HG03432 (cell line): ENCODE measurements around the gene CAPG.
"Not testable (repeated sequence)": the region's sequence is repeated elsewhere in the genome, so short reads cannot be mapped to it uniquely, and the experiment has no call there.

ENCODE experiments used
- ATAC-seq: cut with Tn5 transposase; IDR thresholded peaks from one replicate; pipeline ENCODE4 v1.9.1; 2021; ENCODE audit warnings: mild to moderate bottlenecking, moderate library complexity; ENCODE audit not compliant: unreplicated experiment

Gene CAPG

DNA sequence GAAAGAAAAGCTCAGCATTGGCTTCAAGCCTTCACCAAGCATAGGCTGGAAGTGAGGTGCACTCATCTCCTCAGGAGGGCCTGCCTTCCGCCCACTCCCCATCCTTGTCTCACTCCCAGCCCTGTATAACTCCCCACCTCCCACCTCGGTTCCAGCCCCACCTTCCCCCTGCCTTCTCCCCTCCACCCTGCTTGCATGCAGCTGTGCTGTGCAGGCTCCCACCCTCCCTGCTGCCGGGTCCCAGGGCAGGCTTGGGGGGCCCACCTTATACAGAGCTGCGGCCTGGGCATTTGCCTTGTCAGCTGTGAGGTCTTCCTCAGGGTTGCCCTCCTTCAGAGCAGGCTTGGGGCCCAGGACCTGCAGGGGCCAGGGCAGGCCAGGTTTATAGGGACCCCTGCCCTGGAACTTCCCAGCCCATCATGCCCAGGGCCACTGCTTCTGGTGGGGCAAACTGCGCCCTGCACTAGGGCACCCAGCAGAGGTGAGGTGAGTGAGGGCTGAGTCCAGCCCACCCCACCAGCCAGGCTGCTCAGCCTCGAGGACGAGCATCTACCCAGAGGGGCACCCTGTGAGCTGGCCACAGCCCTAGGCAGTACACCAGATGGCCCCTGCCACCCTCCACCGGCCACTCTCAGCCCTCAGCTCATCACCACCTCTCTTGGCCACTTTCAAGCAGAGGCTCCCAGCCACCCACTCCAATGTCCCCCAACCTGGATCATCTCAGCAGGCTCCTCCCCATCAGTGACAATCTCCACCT, 11.6 kb downstream of the CAPG start:
- ATAC-seq = no peak

DNA sequence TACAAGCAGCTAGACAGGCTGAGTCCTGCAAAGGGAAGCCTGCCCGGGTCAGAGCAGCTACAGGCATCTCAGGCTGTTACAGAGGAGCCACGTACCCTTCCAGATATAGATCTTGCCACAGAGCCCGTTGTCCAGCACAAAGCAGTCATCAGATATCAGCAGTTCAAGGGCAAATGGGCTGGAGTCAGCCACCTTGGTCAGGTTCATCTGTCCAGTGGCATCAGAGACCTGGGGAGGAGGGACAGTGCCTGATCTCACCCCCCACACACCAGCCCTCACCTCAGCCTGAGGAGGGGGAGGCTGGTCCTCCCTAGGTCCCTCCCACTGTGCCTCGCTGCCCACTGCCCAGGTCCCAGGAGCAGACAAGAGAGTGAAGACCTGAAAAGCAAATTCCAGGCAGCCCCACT, 12.2 kb downstream of the CAPG start:
- no peak for ATAC-seq

DNA sequence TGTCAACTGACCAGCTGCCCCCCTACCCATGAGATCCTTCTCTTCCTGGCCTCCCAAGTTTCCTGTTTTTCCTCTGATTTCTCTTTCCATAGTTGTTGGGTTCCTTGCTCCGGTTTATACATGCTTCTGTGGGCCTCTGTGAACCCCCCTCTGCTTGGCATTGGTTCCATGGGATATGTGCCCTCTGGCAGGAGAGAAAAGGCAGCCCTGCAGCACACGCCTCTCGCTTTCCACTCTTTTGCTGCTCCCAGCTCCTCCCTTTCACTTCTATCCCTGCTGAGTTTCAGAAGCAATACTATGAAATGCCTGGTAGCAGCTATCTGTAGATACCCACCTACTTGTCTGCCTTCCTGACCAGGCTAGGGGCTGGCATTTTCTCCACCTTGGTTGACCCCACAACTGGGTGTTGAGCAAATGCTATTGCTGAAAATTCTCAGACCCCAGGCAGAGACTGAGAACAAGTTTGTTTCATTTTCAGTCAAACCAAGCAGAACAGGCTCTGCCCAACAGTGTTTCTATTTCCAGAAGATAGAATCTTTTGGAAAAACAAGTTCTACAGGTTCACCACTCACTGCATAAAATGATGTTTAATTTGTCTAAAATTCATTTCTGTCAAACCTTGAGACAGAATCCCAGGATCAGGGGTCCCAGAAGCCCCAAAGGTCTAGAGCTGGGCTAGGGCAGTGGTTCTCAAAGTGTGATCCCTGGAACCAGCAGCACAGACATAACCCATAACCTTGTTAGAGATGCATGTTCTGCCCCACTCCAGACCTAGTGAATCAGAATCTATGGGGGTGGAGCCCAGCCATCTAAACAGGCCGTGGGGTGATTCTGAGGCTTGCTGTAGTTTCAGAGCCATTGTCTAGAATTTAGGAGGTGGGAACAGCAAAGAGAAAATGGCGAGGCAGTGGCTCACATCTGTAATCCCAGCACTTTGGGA, 13.4 kb downstream of the CAPG start:
- ATAC-seq = no peak

DNA sequence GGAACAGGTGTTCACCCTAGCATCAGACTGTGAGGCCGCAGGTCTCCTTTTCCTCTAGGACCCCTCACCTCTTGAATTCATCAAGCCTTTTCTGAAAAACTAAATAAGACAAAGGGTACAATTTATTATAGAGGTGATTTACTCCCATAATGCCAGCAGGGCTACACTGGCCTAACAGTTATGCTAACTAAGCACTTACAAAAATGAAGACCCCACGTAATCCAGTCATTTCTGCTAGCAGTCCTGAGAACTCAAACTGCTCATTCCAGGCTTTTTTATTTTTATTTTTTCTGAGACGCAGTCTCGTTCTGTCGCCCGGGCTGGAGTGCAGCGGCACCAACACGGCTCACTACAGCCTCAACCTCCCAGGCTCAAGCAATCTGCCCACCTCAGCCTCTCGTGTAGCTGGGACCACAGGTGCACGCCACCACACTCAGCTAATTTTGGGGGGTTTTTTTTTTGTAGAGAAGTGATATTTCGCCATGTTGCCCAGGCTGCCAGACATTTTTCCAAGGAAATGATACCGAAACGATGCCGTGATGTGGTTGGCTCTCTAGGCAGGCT, 14.2 kb downstream of the CAPG start:
- ATAC-seq = no peak

DNA sequence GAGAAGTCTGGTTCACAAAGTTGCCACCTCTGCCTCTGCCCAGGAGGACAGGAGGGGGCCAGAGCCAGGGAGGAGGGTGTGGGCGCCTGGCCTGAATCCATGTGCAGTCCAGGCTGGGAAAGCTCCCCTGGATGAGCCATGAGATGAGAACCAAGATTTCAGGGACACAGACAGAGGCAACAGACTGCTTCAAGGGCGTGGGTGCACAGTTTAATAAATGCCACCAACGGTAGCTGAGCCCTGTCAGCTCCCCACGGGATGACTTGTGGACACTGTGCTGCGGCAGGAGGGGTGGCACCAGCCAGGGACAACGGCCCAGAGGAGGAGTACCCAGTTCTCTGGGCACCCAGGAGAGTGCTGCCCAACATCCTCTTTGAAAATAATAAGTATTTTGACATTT, 15.2 kb downstream of the CAPG start:
- ATAC-seq = no peak

DNA sequence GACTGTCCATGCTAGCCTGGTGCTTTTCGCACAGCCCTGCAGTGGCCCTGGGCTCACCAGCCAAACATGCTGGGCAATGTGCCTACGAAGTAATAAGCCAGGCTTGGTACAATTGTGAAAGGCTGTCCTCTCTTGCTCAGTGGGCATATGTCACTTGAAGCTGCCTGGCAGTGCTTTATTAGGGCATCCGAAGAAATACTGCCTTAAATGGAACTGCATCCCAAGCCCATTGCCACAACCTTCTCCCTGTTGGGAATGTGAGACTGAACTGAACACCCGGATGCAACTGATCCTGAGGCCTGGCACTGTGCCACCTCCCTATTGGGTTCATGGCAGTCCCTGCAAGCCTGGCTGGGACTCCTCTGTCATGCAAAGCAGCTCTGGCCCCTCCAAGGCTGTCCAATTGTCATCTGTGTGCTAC, 15.9 kb downstream of the CAPG start:
- ATAC-seq = no peak

DNA sequence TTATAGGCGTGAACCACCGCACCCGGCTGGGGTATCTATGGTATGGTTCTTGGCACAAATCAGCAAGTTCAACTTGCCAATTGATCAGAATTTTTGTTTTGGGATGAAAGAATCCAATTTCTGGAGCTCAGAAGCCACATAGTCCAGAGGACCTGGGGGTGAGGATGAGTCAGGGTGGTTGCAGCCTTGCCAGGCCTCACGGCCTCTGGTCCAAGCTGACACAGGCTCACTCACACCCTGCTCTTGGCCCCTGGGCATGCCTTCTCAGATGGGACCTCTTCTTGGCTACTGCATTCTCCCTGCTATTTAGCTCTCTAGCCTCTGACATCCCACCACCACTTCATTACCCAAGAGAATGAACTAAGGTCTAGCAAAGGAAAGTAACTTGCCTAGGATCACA, 16.3 kb downstream of the CAPG start:
- ATAC-seq = no peak

DNA sequence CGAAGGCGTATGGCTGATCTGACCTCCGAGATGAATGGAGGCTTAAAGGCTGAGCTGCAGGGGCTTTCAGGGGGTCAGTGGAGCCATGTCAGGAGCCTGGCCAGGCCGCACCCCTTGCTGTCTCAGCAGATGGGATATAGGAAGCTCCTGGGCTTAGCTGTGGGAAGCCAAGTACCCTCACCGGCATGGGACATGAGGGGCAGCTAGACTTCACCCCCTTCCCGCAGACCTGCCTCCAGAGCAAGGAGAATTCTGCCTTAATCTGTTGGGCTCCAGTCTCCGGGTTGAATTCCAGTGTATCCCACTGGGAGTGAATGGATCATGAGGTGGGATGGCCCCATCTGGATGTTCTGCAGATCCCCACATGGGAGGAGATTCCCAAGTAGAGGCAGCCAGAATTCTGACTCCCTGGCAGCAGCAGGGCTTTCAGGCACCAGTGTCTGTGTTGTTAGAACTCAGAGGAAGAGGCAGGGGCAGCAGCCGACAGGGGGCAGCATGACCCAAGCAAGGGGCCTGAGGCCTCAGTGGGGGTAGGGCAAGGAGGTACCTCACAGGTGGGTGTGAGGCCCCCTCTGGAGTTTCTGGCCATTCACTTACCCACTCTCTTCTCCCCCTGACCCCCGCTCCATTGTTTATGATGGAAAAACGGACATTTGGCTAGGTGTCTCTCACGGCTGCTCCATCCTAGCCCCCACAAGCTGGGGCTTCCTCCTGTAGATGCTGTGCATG, 19.1 kb downstream of the CAPG start:
- peak; percentile 49 for ATAC-seq

DNA sequence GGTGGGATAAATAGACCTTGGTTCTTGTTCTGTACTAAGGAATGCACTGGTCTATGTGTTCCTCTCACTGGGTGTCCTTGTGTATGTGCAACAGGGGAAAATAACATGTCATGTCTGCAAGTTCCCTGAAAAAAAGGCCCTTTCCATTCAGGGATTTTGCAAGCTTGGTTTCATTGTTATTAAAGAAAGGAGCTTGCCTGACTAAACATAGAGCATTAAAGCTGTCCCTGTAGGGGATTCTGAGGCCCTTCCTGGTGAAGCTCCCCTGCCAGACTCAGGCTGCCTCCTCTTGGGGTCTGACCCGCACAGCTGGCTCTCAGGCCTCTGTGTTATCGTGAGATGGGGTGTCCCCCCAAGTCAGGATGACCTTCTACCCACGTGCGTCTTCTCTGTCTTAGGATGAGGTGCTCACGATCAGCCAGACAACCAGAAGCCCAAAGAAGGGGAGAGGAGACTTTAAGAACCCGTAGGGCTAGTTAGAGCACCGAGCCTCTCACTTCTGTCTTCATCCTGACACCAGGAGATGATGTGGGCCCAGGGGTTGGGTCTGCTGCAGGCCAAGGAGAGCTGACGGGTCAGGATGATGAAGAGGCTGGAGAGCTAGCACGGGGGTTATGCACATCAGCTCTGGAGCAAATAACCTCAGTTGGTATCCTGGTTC, 21.2 kb downstream of the CAPG start:
- no peak for ATAC-seq

DNA sequence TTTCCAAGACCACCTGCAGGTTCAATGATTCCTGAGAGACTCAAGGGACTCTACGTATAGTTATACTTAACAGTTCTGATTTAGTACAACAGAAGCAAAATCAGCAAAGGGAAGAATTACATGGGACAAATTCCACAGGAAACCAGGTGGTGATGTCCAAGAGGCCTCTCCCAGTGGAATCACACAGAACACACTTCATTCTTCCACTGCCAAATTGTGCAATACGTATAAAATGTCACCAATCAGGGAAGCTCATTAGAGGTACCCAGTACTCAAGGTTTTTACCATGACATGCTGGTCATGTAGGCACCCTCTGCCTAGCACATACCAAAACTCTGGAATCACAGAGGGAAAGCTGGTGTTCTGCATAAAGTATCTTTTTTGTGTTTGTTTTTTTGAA, 22.4 kb downstream of the CAPG start:
- ATAC-seq = no peak

DNA sequence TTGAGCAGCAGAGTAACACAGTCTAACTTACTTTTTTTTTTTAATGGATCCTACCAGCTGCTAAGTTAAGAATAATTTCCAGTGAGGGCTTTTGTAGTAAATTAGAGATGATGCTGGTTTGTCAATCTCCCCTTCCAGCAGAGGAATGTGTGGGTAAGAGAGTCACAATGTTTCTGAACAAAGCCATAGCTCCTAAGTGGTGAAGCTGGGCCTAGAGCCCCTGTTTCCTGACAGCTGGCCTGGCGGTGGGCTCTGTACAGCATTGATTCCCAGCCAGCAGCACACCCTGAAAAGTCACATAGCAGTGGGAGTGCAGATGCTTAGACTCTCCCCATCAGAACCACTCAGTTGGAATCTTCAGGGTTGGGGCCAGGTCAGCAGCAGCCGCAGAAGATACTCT, 24.4 kb downstream of the CAPG start:
- no peak for ATAC-seq

DNA sequence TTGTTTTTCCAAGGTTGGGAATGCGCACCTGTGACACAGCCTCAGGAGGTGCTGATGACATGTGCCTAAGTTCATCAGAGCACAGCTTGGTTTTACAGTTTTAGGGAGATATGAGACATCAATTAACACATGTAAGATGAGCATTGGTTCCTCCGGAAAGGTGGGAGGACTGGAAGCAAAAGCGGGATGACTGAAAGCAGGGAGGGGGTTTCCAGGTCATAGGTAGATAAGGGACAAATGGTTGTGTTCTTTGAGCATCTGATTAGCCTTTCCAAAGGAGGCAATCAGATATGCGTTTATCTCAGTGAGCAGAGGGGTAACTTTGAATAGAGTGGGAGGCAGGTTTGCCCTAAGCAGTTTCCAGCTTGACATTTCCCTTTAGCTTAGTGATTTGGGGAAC, 26.3 kb downstream of the CAPG start:
- no peak for ATAC-seq

DNA sequence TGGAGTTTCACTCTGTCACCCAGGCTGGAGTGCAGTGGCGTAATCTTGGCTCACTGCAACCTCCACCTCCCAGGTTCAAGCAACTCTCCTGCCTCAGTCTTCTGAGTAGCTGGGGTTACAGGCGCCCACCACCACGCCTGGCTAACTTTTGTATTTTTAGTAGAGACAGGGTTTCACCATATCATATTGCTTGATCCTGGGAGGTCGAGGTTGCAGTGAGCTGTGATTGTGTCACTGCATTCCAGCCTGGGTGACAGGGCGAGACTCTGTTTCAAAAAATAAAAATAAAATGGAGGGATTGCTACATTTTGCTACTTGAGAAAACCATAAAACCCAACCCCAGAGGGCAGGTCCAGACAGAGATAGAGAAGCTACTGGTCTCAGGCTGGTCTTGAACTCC, 27.0 kb downstream of the CAPG start:
- ATAC-seq = not testable (repeated sequence)

DNA sequence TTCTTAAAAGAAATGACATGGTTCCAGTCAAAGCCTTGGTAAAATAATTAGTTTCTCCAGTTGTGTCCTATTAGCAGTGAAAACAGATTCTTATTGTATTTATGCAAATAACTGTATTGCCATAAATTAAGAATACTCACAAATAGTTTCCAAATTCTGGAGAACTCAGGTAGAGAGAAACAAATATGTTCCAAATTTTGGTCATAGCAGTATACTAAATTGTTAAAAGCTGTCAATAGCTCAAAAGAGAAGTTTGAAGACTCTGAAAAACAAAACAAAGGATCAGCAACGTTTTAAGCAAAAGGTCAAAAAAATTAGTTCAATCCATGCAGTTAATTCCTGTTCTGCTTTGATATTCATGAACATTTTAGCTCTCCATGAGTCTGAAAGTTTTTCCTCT, 30.1 kb downstream of the CAPG start:
- no peak for ATAC-seq

DNA sequence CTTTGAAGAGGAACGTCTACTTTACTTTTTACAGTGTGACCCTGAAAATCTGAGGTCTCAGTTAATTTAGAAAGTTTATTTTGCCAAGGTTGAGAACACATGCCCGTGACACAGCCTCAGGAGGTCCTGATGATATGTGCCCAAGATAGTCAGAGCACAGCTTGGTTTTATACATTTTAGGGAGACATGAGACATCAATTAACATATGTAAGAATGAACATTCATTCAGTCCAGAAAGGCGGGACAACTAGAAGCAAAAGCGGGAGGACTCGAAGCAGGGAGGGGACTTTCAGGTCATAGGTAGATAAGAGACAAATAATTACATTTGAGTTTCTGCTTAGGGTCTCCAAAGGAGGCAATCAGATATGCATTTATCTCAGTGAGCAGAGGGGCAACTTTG, 31.9 kb downstream of the CAPG start:
- no peak for ATAC-seq

DNA sequence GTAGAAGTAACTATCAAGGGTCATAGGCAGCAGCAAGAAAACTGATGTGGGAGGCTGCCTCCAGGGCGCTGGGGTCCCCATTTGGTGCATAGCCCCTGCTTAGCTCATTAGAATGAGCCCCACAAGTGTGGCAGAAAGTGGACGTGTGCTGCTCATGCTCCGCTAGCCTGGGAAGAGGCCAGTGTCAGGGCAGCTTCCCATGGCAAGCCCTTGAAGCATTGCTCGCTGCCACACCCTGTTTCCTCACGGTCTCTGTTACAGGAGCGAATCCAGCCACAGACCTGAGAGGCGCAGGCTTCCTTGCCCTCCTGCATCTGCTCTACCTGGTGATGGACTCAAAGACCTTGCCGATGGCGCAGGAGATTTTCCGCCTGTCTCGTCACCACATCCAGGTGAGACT, 33.1 kb downstream of the CAPG start:
- no peak for ATAC-seq

DNA sequence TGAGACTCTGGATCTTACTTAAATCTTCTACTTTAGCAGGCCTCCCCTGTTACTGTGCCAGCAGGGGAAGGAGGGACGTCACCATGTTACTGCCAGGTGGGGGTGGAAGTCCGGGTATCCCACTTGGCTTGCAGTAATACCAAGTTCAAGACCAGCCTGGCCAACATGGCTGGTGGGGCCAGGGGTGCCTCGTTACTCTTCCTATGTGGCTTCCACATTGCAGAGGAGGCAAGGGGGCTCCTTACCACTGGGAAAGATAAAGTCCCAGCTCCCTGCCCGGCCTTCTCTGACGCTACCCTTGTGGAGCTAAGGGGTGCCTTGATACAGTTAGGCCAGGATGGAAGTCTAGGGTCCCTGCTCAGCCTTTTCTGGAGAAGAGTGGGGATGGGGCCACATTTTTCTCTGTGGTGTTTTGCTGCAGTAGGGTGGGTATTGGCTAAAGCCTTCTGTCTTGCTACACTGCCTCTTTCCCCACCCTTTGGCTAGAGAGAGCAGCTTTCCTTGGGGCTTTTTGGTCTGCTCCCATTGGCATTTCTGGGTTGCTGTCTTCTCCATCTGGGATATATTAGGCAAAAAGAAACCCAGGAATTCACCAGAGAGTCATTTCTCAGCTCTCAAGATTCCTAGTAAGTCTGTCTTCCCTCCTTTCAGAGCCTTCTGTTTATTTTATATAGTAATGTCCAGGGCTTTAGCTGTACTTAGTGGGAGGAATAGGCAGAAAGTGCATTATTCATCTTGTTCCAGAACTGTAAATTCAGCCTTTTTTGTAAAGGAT, 33.7 kb downstream of the CAPG start:
- ATAC-seq = no peak

DNA sequence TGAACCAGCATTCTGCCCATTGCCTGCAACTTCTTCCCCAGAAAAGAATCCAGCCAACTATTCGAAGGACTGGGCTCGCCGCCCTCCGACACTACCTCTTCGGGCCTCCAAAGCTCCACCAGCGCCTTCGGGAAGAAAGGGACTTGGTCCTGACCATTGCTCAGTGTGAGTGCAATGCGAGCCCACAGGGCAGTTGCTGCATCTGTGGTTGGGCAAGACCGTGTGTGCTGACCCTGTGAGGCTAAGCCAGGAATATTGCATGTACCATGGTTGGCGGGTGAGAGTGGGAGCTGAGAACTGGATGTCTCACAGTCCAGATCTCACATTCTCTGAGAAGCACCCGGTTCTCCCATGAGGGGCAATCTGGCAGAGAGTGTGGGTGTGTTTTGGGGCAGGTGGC, 39.1 kb downstream of the CAPG start:
- ATAC-seq = no peak

DNA sequence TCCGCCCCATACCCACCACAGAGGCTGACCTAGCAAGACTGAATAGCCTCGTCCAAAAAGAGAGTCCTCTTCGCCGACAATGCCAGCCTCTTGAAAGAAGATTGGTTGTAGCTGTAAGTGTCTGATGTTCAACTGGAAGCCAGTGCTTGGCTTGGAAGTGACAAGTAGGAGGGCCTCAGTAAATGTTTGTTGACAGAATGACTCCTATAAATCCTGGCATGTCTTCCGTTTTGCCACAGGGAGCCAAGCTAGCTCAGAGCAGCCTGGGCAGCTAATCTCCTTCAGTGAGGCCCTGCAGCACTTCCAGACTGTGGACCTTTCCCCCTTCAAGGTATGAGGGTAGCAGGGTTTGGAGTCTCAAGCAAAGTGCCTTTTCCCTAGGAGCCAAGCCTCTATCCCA, 40.7 kb downstream of the CAPG start:
- no peak for ATAC-seq

DNA sequence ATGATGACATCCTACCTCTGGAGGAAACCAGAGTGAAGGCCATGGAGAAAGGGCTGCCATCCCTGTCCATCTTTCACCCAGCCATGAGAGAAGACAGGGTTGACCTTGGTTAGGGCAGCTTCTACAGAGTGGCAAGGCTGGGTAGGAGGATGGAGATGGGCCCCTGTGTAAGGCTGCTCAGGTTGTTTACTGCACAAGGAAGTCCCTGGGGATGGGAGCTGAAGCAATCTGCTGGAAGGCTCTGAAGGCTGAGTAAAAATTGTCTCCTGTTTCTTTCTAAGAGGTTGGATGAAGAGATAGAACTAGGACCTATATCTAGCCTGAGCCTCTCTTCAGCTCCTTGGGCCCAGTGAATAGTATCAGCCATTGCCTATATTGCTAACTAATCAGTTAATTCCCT, 41.2 kb downstream of the CAPG start:
- no peak for ATAC-seq
